H1 (cell line): Measurements from ENCODE around the gene PTTG1IP2. TPM values are rescaled to one million over a fixed set of nuclear protein-coding genes. Genes with fewer than 3 reads are reported as not detected.

Experiments used
- CTCF ChIA-PET: fragments of 300-600 bp; sonication (Branson Sonifier 250); formaldehyde crosslinking; loops from one replicate; lab custom pipeline; 2021; ENCODE audit not compliant: partially characterized antibody; lab: Charles Lee
- POLR2A ChIA-PET: fragments of 300-600 bp; sonication (Branson Sonifier 250); formaldehyde crosslinking; loops from one replicate; lab custom pipeline; 2021; ENCODE audit warnings: inconsistent platforms; ENCODE audit not compliant: partially characterized antibody; lab: Charles Lee
- DNase-seq, 2 experiments: peaks; one replicate each; pipeline versions ENCODE4 v3.0.0 to v3.0.0-alpha.2; 2010 to 2022; ENCODE audit warnings: low spot score in 2 of 2, low read depth in 1 of 2, mixed read lengths in 1 of 2
- FAIRE-seq: peaks from 2 replicates; lab custom pipeline; 2011; peaks lifted over from hg19 to GRCh38; lab: Jason Lieb, UNC
- H2AFZ ChIP-seq: 2 replicates; pipeline ENCODE4 v1.8.1; 2012; ENCODE audit warnings: low read length, inconsistent platforms
- H2AK5ac ChIP-seq: 2 replicates; pipeline ENCODE4 v1.6.1; 2013; ENCODE audit warnings: low read depth, low read length
- H2BK120ac ChIP-seq: replicated peaks from 2 replicates; pipeline ENCODE3; 2013; ENCODE audit warnings: low read depth, low read length, inconsistent platforms
- H2BK12ac ChIP-seq: 2 replicates; pipeline ENCODE4 v1.6.1; 2013; ENCODE audit warnings: low read depth, low read length
- H2BK15ac ChIP-seq: 2 replicates; pipeline ENCODE4 v1.6.1; 2013; ENCODE audit warnings: low read length
- H2BK20ac ChIP-seq: 2 replicates; pipeline ENCODE4 v1.6.1; 2013; ENCODE audit warnings: low read length
- H2BK5ac ChIP-seq: 2 replicates; pipeline ENCODE4 v1.6.1; 2013; ENCODE audit warnings: low read depth, low read length
- H3K14ac ChIP-seq: 2 replicates; pipeline ENCODE4 v1.6.1; 2013; ENCODE audit warnings: inconsistent platforms; ENCODE audit not compliant: insufficient read length
- H3K18ac ChIP-seq: 2 replicates; pipeline ENCODE4 v1.6.1; 2013; ENCODE audit warnings: low read length; ENCODE audit errors: extremely low read depth
- H3K23ac ChIP-seq: 2 replicates; pipeline ENCODE4 v1.6.1; 2013; ENCODE audit warnings: inconsistent platforms; ENCODE audit not compliant: insufficient read length
- H3K23me2 ChIP-seq: 2 replicates; pipeline ENCODE4 v1.6.1; 2013; ENCODE audit warnings: low read depth, low read length
- H3K27ac ChIP-seq: 2 replicates; pipeline ENCODE4 v1.6.1; 2011; ENCODE audit warnings: low read depth, low read length, inconsistent platforms
- H3K27me3 ChIP-seq, 4 experiments: replicated peaks in 1 of 4; 1 replicate in 1 of 4; 2 replicates in 3 of 4; pipeline versions ENCODE4 v1.6.1 to v1.8.1; 2011 to 2013; ENCODE audit warnings: low read length in 3 of 4, mild to moderate bottlenecking in 3 of 4, inconsistent platforms in 2 of 4, mixed read lengths in 2 of 4, moderate library complexity in 1 of 4; ENCODE audit not compliant: control insufficient read depth in 3 of 4, insufficient read depth in 3 of 4; ENCODE audit errors: extremely low read depth in 1 of 4
- H3K36me3 ChIP-seq, 4 experiments: 2 replicates each; pipeline versions ENCODE4 v1.6.1 to v1.8.1; 2011 to 2013; ENCODE audit warnings: mild to moderate bottlenecking in 4 of 4, low read length in 3 of 4, moderate library complexity in 2 of 4, control low read depth in 1 of 4, inconsistent platforms in 1 of 4; ENCODE audit not compliant: insufficient read depth in 4 of 4, control insufficient read depth in 2 of 4
- H3K4ac ChIP-seq: replicated peaks from 2 replicates; pipeline ENCODE3; 2013; ENCODE audit warnings: low read length, low read depth, mixed read lengths, inconsistent platforms; ENCODE audit not compliant: insufficient read length
- H3K4me1 ChIP-seq, 4 experiments: replicated peaks in 1 of 4; 1 replicate in 1 of 4; 2 replicates in 3 of 4; pipeline versions ENCODE4 v1.6.1 to v1.8.1; 2011 to 2013; ENCODE audit warnings: low read length in 3 of 4, inconsistent platforms in 2 of 4, mixed read lengths in 1 of 4; ENCODE audit not compliant: insufficient read depth in 4 of 4, control insufficient read depth in 3 of 4
- H3K4me2 ChIP-seq, 2 experiments: 2 replicates each; pipeline versions ENCODE4 v1.6.1 to v1.8.1; 2011 to 2013; ENCODE audit warnings: low read depth in 2 of 2, low read length in 2 of 2, control low read depth in 1 of 2, inconsistent platforms in 1 of 2, mild to moderate bottlenecking in 1 of 2; ENCODE audit not compliant: insufficient read depth in 1 of 2
- H3K4me3 ChIP-seq, 4 experiments: fragments of 200-600, 300-600 bp in 1 of 4; sonication (generic), shearing (Covaris generic), sonication (Bioruptor Twin) in 1 of 4; 2 replicates each; pipeline versions ENCODE4 v1.5.1 to v1.8.1; 2011 to 2016; ENCODE audit warnings: low read length in 4 of 4, low read depth in 3 of 4, control low read depth in 2 of 4, inconsistent platforms in 2 of 4, mild to moderate bottlenecking in 2 of 4, mixed read lengths in 1 of 4, moderate library complexity in 1 of 4; ENCODE audit not compliant: insufficient read depth in 2 of 4; ENCODE audit errors: extremely low read depth in 1 of 4
- H3K56ac ChIP-seq: replicated peaks from 2 replicates; pipeline ENCODE3; 2013; ENCODE audit warnings: low read depth, mild to moderate bottlenecking, mixed read lengths, low read length, inconsistent platforms; ENCODE audit not compliant: insufficient read length
- H3K79me1 ChIP-seq: 2 replicates; pipeline ENCODE4 v1.6.1; 2013; ENCODE audit warnings: low read depth, low read length, control low read depth
- H3K79me2 ChIP-seq, 2 experiments: 2 replicates each; pipeline versions ENCODE4 v1.6.1 to v1.8.1; 2012 to 2013; ENCODE audit warnings: low read length in 2 of 2, mild to moderate bottlenecking in 2 of 2, inconsistent platforms in 1 of 2; ENCODE audit not compliant: insufficient read depth in 2 of 2, control insufficient read depth in 1 of 2
- H3K9ac ChIP-seq, 4 experiments: replicated peaks in 1 of 4; 1 replicate in 1 of 4; 2 replicates in 3 of 4; pipeline versions ENCODE4 v1.6.1 to v1.8.1; 2011 to 2013; ENCODE audit warnings: low read depth in 3 of 4, low read length in 3 of 4, control low read depth in 2 of 4, mild to moderate bottlenecking in 2 of 4, moderate library complexity in 2 of 4, inconsistent platforms in 1 of 4; ENCODE audit errors: extremely low read depth in 1 of 4
- H3K9me3 ChIP-seq, 2 experiments: 2 replicates each; pipeline versions ENCODE4 v1.6.1 to v1.8.1; 2012 to 2013; ENCODE audit warnings: mild to moderate bottlenecking in 2 of 2, moderate library complexity in 2 of 2, control low read depth in 1 of 2, inconsistent platforms in 1 of 2, low read depth in 1 of 2, low read length in 1 of 2, mixed read lengths in 1 of 2; ENCODE audit not compliant: insufficient read depth in 2 of 2
- H4K20me1 ChIP-seq, 2 experiments: replicated peaks in 1 of 2; 2 replicates each; pipeline versions ENCODE3 to v1.8.1; 2011 to 2013; ENCODE audit warnings: inconsistent platforms in 2 of 2, low read length in 2 of 2, mild to moderate bottlenecking in 1 of 2; ENCODE audit not compliant: insufficient read depth in 2 of 2, control insufficient read depth in 1 of 2
- H4K5ac ChIP-seq: 2 replicates; pipeline ENCODE4 v1.6.1; 2013; ENCODE audit warnings: low read length, low read depth, mixed read lengths, inconsistent platforms; ENCODE audit not compliant: insufficient read length
- H4K8ac ChIP-seq: 2 replicates; pipeline ENCODE4 v1.8.0; 2013; ENCODE audit warnings: mild to moderate bottlenecking, moderate library complexity, low read length, inconsistent platforms; ENCODE audit not compliant: insufficient read depth; ENCODE audit errors: extremely low read depth
- H4K91ac ChIP-seq: replicated peaks from 2 replicates; pipeline ENCODE3; 2013; ENCODE audit warnings: low read length, mixed read lengths, inconsistent platforms; ENCODE audit not compliant: insufficient read length
- ASH2L ChIP-seq: fragments of 200-600, 300-600 bp; sonication (generic); IDR thresholded peaks from one replicate; pipeline ENCODE4 v1.7.1; 2017; ENCODE audit warnings: low read length
- CHD1 ChIP-seq: IDR thresholded peaks from 2 replicates; pipeline ENCODE4 v1.6.1; 2012; ENCODE audit warnings: low read depth, low read length, improper control_type of control experiment
- CHD2 ChIP-seq: IDR thresholded peaks from 2 replicates; pipeline ENCODE4 v1.6.1; 2012; ENCODE audit warnings: low read length, improper control_type of control experiment
- HDAC6 ChIP-seq: IDR thresholded peaks from one replicate; pipeline ENCODE4 v1.7.1; 2012; ENCODE audit warnings: low read depth, mild to moderate bottlenecking, inconsistent platforms, low read length, moderate library complexity
- JUND ChIP-seq: IDR thresholded peaks from 2 replicates; pipeline ENCODE4 v1.6.1; 2011; ENCODE audit warnings: mild to moderate bottlenecking, improper control_type of control experiment, low read length
- KDM4A ChIP-seq: IDR thresholded peaks from one replicate; pipeline ENCODE4 v1.7.1; 2012; ENCODE audit warnings: low read depth, mild to moderate bottlenecking, moderate library complexity, low read length, inconsistent platforms; ENCODE audit not compliant: severe bottlenecking
- YY1 ChIP-seq: IDR thresholded peaks from 2 replicates; pipeline ENCODE4 v1.6.1; 2011; ENCODE audit warnings: low read depth, mild to moderate bottlenecking, low read length
- whole genome bisulfite sequencing, 2 experiments: shearing (Covaris generic) in 1 of 2; methylation state at CpG; one replicate each; pipeline versions ENCODE4 v1.1.6 to v1.1.7; 2013 to 2015; ENCODE audit warnings: low lambda C conversion rate in 2 of 2, mixed read lengths in 2 of 2, inconsistent platforms in 1 of 2, low coverage in 1 of 2, missing lambda C conversion rate in 1 of 2; ENCODE audit not compliant: insufficient replicate concordance in 2 of 2, insufficient coverage in 1 of 2, insufficient read length in 1 of 2; ENCODE audit errors: extremely low coverage in 1 of 2, missing lambda C conversion rate in 1 of 2; 5-methylcytosine and 5-hydroxymethylcytosine counted together
- polyA plus RNA-seq, 7 experiments: library from polyadenylated mRNA; depleted of rRNA in 3 of 7; stranded (reverse) in 5 of 7; unstranded in 2 of 7; fragments of >200 nt in 5 of 7; fragments of 200-250 nt in 2 of 7; gene quantifications; 1 replicate in 5 of 7; 2 replicates in 1 of 7; 4 replicates in 1 of 7; pipeline versions ENCODE4 v1.2.1 to v1.2.3, GENCODE V29; 2011 to 2013; ENCODE audit warnings: missing spikeins in 2 of 7, mixed read lengths in 2 of 7
- total RNA-seq: library from RNA; stranded (reverse); fragmentation: NEBNext Ultra II Directional; extraction: Animal tissue kit (Norgen Biotek cat#: 25700); gene quantifications from 2 replicates; pipeline ENCODE4 v1.2.1, GENCODE V29; 2021

Gene PTTG1IP2
- total and polyA plus RNA-seq, 2 of the 8 experiments (the other 6 are each of a cell fraction or from before 2014, with no cell fraction given) = not detected

DNA sequence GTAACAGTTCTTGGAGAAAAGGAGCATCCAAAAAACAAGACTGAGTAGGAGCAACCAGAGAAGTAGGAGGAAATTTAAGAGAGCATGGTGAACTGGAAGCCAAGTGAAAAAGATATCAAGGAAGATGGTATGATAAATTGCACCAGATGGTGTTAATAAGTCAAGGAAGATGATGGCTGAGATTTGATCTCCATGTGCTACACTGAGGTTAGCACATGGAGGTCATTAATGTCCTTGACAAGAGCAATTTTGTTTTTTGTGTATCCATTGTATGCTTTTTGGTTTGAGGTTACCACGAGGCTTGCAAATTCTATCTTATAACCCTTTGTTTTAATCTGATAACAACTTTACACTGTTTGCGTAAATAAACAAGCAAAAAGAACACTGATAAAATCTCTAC, 11.3 kb upstream of the PTTG1IP2 start:
- no peak overlapping the region for H3K4me2 ChIP-seq
- no peaks in the 10 kb centered on the region for H3K9me3 ChIP-seq
- H3K23me2 ChIP-seq = no peaks in the 10 kb centered on the region
- H3K36me3 ChIP-seq = no peaks in the 10 kb centered on the region
- H3K79me1 ChIP-seq = no peaks in the 10 kb centered on the region
- no peak overlapping the region for H2BK12ac ChIP-seq
- no peak overlapping the region for H3K18ac ChIP-seq
- H3K4me1 ChIP-seq = no peaks in the 10 kb centered on the region
- H2BK120ac ChIP-seq = no peak overlapping the region
- no peak overlapping the region for H4K91ac ChIP-seq
- H3K27me3 ChIP-seq = peaks cover 0 to 1% (median 0%) of the 10 kb centered on the region in 4 experiments; a peak in 1 of 7 replicates
- H3K4ac ChIP-seq = no peak overlapping the region
- no peak overlapping the region for H3K4me3 ChIP-seq
- TF ChIP-seq CHD2 (no peak), CHD1 (no peak), YY1 (no peak), ASH2L (no peak), JUND (no peak), HDAC6 (no peak), KDM4A (no peak)
- ChIA-PET CTCF (no interaction called here), POLR2A (no interaction called here)
- FAIRE-seq (no peak), DNase-seq (no peak)
- H2AFZ ChIP-seq = no peak overlapping the region
- 95% methylated on average over 2 of the region's 2 CpGs; no CpG with 5 or more reads in 1 of the 2 experiments for WGBS, 2 experiments
- H4K20me1 ChIP-seq = no peaks in the 10 kb centered on the region
- H3K56ac ChIP-seq = no peak overlapping the region
- H2BK20ac ChIP-seq = no peak overlapping the region
- H3K23ac ChIP-seq = no peak overlapping the region
- no peak overlapping the region for H4K8ac ChIP-seq
- H3K79me2 ChIP-seq = no peaks in the 10 kb centered on the region
- no peak overlapping the region for H4K5ac ChIP-seq
- H2AK5ac ChIP-seq = no peak overlapping the region
- H2BK5ac ChIP-seq = no peak overlapping the region
- H2BK15ac ChIP-seq = no peak overlapping the region
- no peak overlapping the region for H3K27ac ChIP-seq
- H3K9ac ChIP-seq = no peak overlapping the region
- H3K14ac ChIP-seq = no peak overlapping the region
